ENCODE results near the gene GALNT18. TPM values are rescaled to one million over a fixed set of nuclear protein-coding genes. Genes with fewer than 3 reads are reported as not detected.

Gene GALNT18
- total and polyA plus RNA-seq, 8 donors = 16.4 to 42.6 (median 23.0) TPM

DNA sequence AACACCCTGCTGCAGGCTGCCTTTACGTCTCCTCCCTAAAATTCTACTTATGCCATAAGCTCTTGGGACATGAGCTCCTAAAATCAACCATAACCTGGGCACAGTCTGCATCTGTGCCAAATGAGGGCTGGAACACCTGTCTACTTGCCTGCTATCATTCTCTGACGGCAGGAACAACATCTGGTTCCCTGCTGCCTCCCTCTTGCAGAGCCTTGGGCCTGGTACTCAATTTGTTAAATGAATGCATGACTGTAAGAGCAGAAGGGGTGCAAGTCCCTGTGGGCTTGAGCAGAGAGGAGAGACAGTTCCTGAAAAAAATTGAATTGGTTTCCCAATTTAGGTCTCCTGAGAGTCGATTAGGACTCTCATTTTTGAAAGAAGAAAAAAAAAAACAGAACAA is 202.1 kb downstream of the GALNT18 start:
- DNase-seq = no peak
- ATAC-seq = no peak
- H3K27ac ChIP-seq = no peak overlapping the region
- H3K4me3 ChIP-seq = no peak overlapping the region
- no peaks in the 10 kb centered on the region for H3K36me3 ChIP-seq
- intact Hi-C loops (cut with DNase I) = no loop called here
- TF ChIP-seq, protein P1, sequence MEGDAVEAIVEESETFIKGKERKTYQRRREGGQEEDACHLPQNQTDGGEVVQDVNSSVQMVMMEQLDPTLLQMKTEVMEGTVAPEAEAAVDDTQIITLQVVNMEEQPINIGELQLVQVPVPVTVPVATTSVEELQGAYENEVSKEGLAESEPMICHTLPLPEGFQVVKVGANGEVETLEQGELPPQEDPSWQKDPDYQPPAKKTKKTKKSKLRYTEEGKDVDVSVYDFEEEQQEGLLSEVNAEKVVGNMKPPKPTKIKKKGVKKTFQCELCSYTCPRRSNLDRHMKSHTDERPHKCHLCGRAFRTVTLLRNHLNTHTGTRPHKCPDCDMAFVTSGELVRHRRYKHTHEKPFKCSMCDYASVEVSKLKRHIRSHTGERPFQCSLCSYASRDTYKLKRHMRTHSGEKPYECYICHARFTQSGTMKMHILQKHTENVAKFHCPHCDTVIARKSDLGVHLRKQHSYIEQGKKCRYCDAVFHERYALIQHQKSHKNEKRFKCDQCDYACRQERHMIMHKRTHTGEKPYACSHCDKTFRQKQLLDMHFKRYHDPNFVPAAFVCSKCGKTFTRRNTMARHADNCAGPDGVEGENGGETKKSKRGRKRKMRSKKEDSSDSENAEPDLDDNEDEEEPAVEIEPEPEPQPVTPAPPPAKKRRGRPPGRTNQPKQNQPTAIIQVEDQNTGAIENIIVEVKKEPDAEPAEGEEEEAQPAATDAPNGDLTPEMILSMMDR (IDR thresholded peaks at IDR 0.05) = no peak
- H3K27me3 ChIP-seq = peaks cover 0 to 58% of the 10 kb centered on the region in 2 donors
- peaks cover 0 to 19% of the 10 kb centered on the region in 2 donors for H3K4me1 ChIP-seq
- no peaks in the 10 kb centered on the region for H3K9me3 ChIP-seq

DNA sequence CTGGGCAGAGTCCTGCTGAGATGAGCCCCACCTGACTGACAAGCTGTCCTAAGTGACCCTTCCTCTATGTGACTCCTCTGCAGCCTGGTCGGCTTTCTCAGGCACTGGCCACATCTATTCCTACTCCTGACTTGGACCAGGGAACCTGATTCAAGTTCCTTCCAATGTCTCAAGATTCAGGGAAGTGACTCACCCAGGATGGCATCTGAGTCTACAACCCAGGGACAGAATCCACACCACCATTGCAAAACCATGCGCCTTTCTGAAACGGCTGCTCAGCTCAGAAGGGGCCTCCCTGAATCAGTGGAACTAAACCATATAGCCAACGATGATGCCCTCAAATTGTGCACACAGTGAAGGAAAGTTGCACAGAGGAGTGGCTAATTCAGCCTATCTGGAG is 204.9 kb downstream of the GALNT18 start:
- Histone ChIP-seq H3K4me3 (no peak overlapping the region), H3K36me3 (no peaks in the 10 kb centered on the region), H3K27me3 (peaks cover 0 to 65% of the 10 kb centered on the region in 2 donors), H3K9me3 (no peaks in the 10 kb centered on the region), H3K27ac (no peak overlapping the region), H3K4me1 (peaks cover 0 to 16% of the 10 kb centered on the region in 2 donors)
- TF ChIP-seq, protein P1 (IDR thresholded peaks at IDR 0.05) = no peak
- peak; percentile 11 for ATAC-seq
- no peak for DNase-seq
- intact Hi-C loops (cut with DNase I) = no loop called here

DNA sequence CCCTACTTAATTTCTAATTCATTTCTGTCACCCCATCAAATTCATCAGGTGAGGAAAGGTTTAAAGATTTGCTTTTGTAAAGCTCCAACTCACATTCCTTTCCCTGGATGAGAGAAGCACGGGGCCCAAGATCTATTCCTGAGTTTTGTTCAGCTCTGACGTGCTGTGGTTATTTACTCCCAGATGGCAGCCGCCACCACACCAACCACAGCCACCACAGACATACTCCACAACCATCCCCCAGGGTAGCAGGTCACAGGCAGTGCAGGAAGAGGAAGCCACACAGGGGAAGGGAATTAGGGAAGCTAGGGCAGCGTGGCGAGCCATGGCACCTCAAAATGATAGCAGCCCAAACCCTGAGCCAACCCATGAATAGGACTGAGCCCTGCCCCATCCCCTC is 205.3 kb downstream of the GALNT18 start:
- no peak overlapping the region for H3K4me3 ChIP-seq
- peaks cover 0 to 16% of the 10 kb centered on the region in 2 donors for H3K4me1 ChIP-seq
- H3K27me3 ChIP-seq = peaks cover 0 to 61% of the 10 kb centered on the region in 2 donors
- intact Hi-C loops (cut with DNase I) = no loop called here
- H3K9me3 ChIP-seq = no peaks in the 10 kb centered on the region
- TF ChIP-seq, protein P1 (IDR thresholded peaks at IDR 0.05) = no peak
- H3K36me3 ChIP-seq = no peaks in the 10 kb centered on the region
- DNase-seq (peak in 1 of 4 donors; percentile 40), ATAC-seq (peak; percentile 45)
- H3K27ac ChIP-seq = no peak overlapping the region

DNA sequence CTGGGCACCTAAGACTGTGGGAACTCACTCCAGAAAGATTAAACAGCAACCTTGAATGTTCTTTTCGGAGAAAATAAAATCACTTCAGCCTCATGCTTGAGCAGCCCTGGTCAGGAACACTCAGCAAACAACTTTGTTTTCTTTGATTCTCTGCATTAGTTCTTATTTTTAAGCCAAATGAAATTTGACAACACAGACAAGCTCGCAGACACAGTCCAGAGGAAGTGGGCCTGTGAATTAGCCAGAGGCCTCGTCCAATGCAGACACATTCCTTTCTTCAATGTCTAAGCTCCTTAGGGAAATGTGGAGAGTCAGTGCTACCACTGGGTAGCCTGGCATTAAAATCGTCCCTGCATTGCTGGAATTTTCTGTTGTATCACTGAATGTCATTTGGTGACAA is 205.9 kb downstream of the GALNT18 start:
- H3K36me3 ChIP-seq = no peaks in the 10 kb centered on the region

DNA sequence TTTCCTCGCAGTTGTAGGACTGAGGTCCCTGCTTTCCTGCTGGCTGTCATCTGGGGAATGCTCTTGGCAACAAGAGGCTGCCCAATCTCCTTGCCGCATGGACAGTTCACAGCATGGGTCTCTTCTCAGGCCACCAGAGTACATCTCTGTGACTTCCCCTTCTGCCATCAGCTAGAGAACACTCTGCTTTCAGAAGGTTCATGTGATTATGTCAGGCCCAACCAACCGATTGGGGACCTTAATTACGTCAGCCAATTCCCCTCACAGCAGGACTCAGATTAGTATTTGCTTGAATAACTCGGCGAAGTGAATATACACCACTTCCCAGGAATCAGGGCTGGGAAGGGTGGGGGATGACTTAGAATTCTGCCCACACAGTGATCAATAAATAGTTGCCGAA is 206.8 kb downstream of the GALNT18 start:
- Histone ChIP-seq H3K36me3 (no peaks in the 10 kb centered on the region), H3K9me3 (no peaks in the 10 kb centered on the region), H3K27me3 (peaks cover 0 to 72% of the 10 kb centered on the region in 2 donors), H3K4me3 (no peak overlapping the region), H3K27ac (no peak overlapping the region), H3K4me1 (peaks cover 0 to 16% of the 10 kb centered on the region in 2 donors)
- intact Hi-C loops (cut with DNase I) = no loop called here
- no peak for DNase-seq
- TF ChIP-seq, protein P1 (IDR thresholded peaks at IDR 0.05) = no peak
- no peak for ATAC-seq

More for the DNA sequence above, 205.9 kb downstream of the GALNT18 start:
- no peak overlapping the region for H3K27ac ChIP-seq
- intact Hi-C loops (cut with DNase I) = no loop called here
- H3K4me1 ChIP-seq = peaks cover 0 to 16% of the 10 kb centered on the region in 2 donors
- H3K4me3 ChIP-seq = no peak overlapping the region
- DNase-seq (no peak), ATAC-seq (no peak)
- peaks cover 0 to 63% of the 10 kb centered on the region in 2 donors for H3K27me3 ChIP-seq
- no peaks in the 10 kb centered on the region for H3K9me3 ChIP-seq
- TF ChIP-seq, protein P1 (IDR thresholded peaks at IDR 0.05) = no peak
